MM.1S (cell line): ENCODE data around the gene RAB3GAP2.
A peak's percentile ranks its signal among the peaks of the same experiment; 100 is the strongest.

Source experiments
- DNase-seq: peaks from one replicate; pipeline ENCODE4 v3.0.0-alpha.2; 2015
- H2AFZ ChIP-seq: fragments of 300-600 bp; sonication (generic); 2 replicates; pipeline ENCODE4 v1.6.0; 2016; ENCODE audit warnings: antibody characterized with exemption, low read length
- H3F3A ChIP-seq: fragments of 300-600 bp; sonication (generic); 2 replicates; pipeline ENCODE4 v1.6.1; 2016; ENCODE audit warnings: mild to moderate bottlenecking, antibody characterized with exemption, low read length, moderate library complexity, mixed read lengths; ENCODE audit not compliant: insufficient read depth
- H3K27ac ChIP-seq: fragments of 300-600 bp; sonication (generic); 2 replicates; pipeline ENCODE4 v1.5.1; 2016; ENCODE audit warnings: mild to moderate bottlenecking, low read length
- H3K27me3 ChIP-seq: fragments of 300-600 bp; sonication (generic); replicated peaks from 2 replicates; pipeline ENCODE4 v1.6.0; 2016; ENCODE audit warnings: low read length; ENCODE audit not compliant: insufficient read depth
- H3K36me3 ChIP-seq: fragments of 300-600 bp; sonication (generic); replicated peaks from 2 replicates; pipeline ENCODE4 v1.6.1; 2016; ENCODE audit warnings: mild to moderate bottlenecking, low read length, mixed read lengths; ENCODE audit not compliant: insufficient read depth
- H3K4me1 ChIP-seq: fragments of 300-600 bp; sonication (generic); 2 replicates; pipeline ENCODE4 v1.6.1; 2016; ENCODE audit warnings: low read length, mixed read lengths
- H3K4me2 ChIP-seq: fragments of 300-600 bp; sonication (generic); 2 replicates; pipeline ENCODE4 v1.6.0; 2016; ENCODE audit warnings: low read depth, low read length
- H3K4me3 ChIP-seq: fragments of 300-600 bp; sonication (generic); 2 replicates; pipeline ENCODE4 v1.5.1; 2016; ENCODE audit warnings: low read length, mixed read lengths
- H3K79me2 ChIP-seq: fragments of 300-600 bp; sonication (generic); 2 replicates; pipeline ENCODE4 v1.6.1; 2016; ENCODE audit warnings: mixed run types, low read length, mixed read lengths
- H3K9ac ChIP-seq: fragments of 300-600 bp; sonication (generic); 2 replicates; pipeline ENCODE4 v1.6.1; 2016; ENCODE audit warnings: low read length, mixed read lengths
- H3K9me2 ChIP-seq: fragments of 300-600 bp; sonication (generic); replicated peaks from 2 replicates; pipeline ENCODE4 v1.6.1; 2016; ENCODE audit warnings: mild to moderate bottlenecking, low read length, mixed read lengths; ENCODE audit not compliant: insufficient read depth
- H3K9me3 ChIP-seq: fragments of 300-600 bp; sonication (generic); replicated peaks from 2 replicates; pipeline ENCODE4 v1.6.1; 2016; ENCODE audit warnings: mild to moderate bottlenecking, low read length, mixed read lengths; ENCODE audit not compliant: insufficient read depth
- H4K20me1 ChIP-seq: fragments of 300-600 bp; sonication (generic); 2 replicates; pipeline ENCODE4 v1.6.1; 2016; ENCODE audit warnings: mild to moderate bottlenecking, low read length, moderate library complexity, mixed read lengths; ENCODE audit not compliant: insufficient read depth
- CTCF ChIP-seq: fragments of 300-600 bp; sonication (generic); IDR thresholded peaks from 2 replicates; pipeline ENCODE4 v1.5.1; 2016; ENCODE audit warnings: antibody characterized with exemption, low read length, mixed read lengths
- EZH2 ChIP-seq: fragments of 300-600 bp; sonication (generic); optimal IDR thresholded peaks from 2 replicates; pipeline ENCODE3; 2017; ENCODE audit warnings: low read depth, mild to moderate bottlenecking, antibody characterized with exemption, low read length, mixed read lengths
- EZH2phosphoT487 ChIP-seq: fragments of 300-600 bp; sonication (generic); IDR thresholded peaks from 2 replicates; pipeline ENCODE4 v1.6.1; 2018; ENCODE audit warnings: antibody characterized with exemption, low read length

RAB3GAP2 gene

GRCh38 chr1:220124542-220124941 lies 147.7 kb downstream of the RAB3GAP2 start:
- no peaks in the 10 kb centered on the region for H4K20me1 ChIP-seq
- no peak overlapping the region for H3K27ac ChIP-seq
- TF ChIP-seq EZH2phosphoT487 (no peak), EZH2 (no peak), CTCF (no peak)
- H3K9me3 ChIP-seq: no peaks in the 10 kb centered on the region
- no peak for DNase-seq
- no peak overlapping the region for H3K4me3 ChIP-seq
- no peak overlapping the region for H3K9ac ChIP-seq
- no peaks in the 10 kb centered on the region for H3K79me2 ChIP-seq
- H3K4me2 ChIP-seq: no peak overlapping the region
- 0 out of 2 replicates have a peak, but pooled peaks cover 3% of the 10 kb centered on the region for H3K36me3 ChIP-seq
- no peak overlapping the region for H2AFZ ChIP-seq
- no peaks in the 10 kb centered on the region for H3K9me2 ChIP-seq
- H3K27me3 ChIP-seq: no peaks in the 10 kb centered on the region
- H3K4me1 ChIP-seq: no peaks in the 10 kb centered on the region
- H3F3A ChIP-seq: no peaks in the 10 kb centered on the region

- DNase-seq: peak; percentile 36
- Histone ChIP-seq H3K4me1 (no peaks in the 10 kb centered on the region), H3F3A (no peaks in the 10 kb centered on the region), H2AFZ (no peak overlapping the region), H3K27ac (no peak overlapping the region), H3K36me3 (no peaks in the 10 kb centered on the region), H3K9me3 (no peaks in the 10 kb centered on the region), H3K9me2 (no peaks in the 10 kb centered on the region), H3K4me3 (no peak overlapping the region), H4K20me1 (no peaks in the 10 kb centered on the region), H3K79me2 (no peaks in the 10 kb centered on the region), H3K27me3 (no peaks in the 10 kb centered on the region), H3K9ac (no peak overlapping the region), H3K4me2 (no peak overlapping the region)
- TF ChIP-seq CTCF (peak; percentile 37), EZH2 (no peak)
Measured at GRCh38 chr1:220123889-220124288, 148.4 kb downstream of the RAB3GAP2 start.

- H3K36me3 ChIP-seq: no peaks in the 10 kb centered on the region
- DNase-seq: no peak
- no peaks in the 10 kb centered on the region for H3F3A ChIP-seq
- H3K4me3 ChIP-seq: no peak overlapping the region
- H3K4me1 ChIP-seq: no peaks in the 10 kb centered on the region
- H2AFZ ChIP-seq: no peak overlapping the region
- H3K4me2 ChIP-seq: no peak overlapping the region
- no peak overlapping the region for H3K27ac ChIP-seq
- H3K9me3 ChIP-seq: no peaks in the 10 kb centered on the region
- no peak overlapping the region for H3K9ac ChIP-seq
- no peaks in the 10 kb centered on the region for H3K9me2 ChIP-seq
- no peaks in the 10 kb centered on the region for H3K27me3 ChIP-seq
- H3K79me2 ChIP-seq: no peaks in the 10 kb centered on the region
- no peak for TF ChIP-seq EZH2phosphoT487
- H4K20me1 ChIP-seq: no peaks in the 10 kb centered on the region
Measured at GRCh38 chr1:220123066-220123465, 149.2 kb downstream of the RAB3GAP2 start.

GRCh38 chr1:220121791-220122530 lies 150.3 kb downstream of the RAB3GAP2 start:
- no peak overlapping the region for H3K4me3 ChIP-seq
- no peaks in the 10 kb centered on the region for H3K79me2 ChIP-seq
- TF ChIP-seq EZH2 (no peak), CTCF (no peak), EZH2phosphoT487 (no peak)
- no peak for DNase-seq
- no peaks in the 10 kb centered on the region for H3F3A ChIP-seq
- no peaks in the 10 kb centered on the region for H3K9me2 ChIP-seq
- H3K9me3 ChIP-seq: no peaks in the 10 kb centered on the region
- no peaks in the 10 kb centered on the region for H3K4me1 ChIP-seq
- no peaks in the 10 kb centered on the region for H4K20me1 ChIP-seq
- no peak overlapping the region for H3K4me2 ChIP-seq
- no peaks in the 10 kb centered on the region for H3K27me3 ChIP-seq
- H3K27ac ChIP-seq: no peak overlapping the region
- no peak overlapping the region for H3K9ac ChIP-seq
- no peak overlapping the region for H2AFZ ChIP-seq
- no peaks in the 10 kb centered on the region; the same call in 1 of the 2 replicates for H3K36me3 ChIP-seq
